HUES64 (cell line): ENCODE measurements around the gene UPK1B.
"Not testable (repeated sequence)": the region's sequence is repeated elsewhere in the genome, so short reads cannot be mapped to it uniquely, and the experiment has no call there.

Source experiments
- H3K27ac ChIP-seq: 2 replicates; pipeline ENCODE4 v1.7.0; 2013; ENCODE audit warnings: low read depth, low read length, inconsistent platforms
- H3K27me3 ChIP-seq: 2 replicates; pipeline ENCODE4 v1.6.1; 2013; ENCODE audit warnings: mild to moderate bottlenecking, low read length; ENCODE audit not compliant: insufficient read depth
- H3K36me3 ChIP-seq: 2 replicates; pipeline ENCODE4 v1.6.1; 2013; ENCODE audit warnings: mild to moderate bottlenecking, low read length; ENCODE audit not compliant: insufficient read depth
- H3K4me1 ChIP-seq: 2 replicates; pipeline ENCODE4 v1.6.1; 2013; ENCODE audit warnings: mild to moderate bottlenecking, low read length, moderate library complexity; ENCODE audit not compliant: insufficient read depth
- H3K4me3 ChIP-seq: 2 replicates; pipeline ENCODE4 v1.5.1; 2013; ENCODE audit warnings: mild to moderate bottlenecking, low read length, moderate library complexity
- H3K9ac ChIP-seq: 2 replicates; pipeline ENCODE4 v1.6.1; 2013; ENCODE audit warnings: mild to moderate bottlenecking, low read depth, low read length
- H3K9me3 ChIP-seq: 2 replicates; pipeline ENCODE4 v1.6.1; 2013; ENCODE audit warnings: low read depth, low read length; ENCODE audit not compliant: insufficient read depth
- WGBS: fragments of 150-250, 120-280 bp; methylation state at CpG from one replicate; pipeline ENCODE4 v1.1.7; 2013; ENCODE audit warnings: missing lambda C conversion rate; 5-methylcytosine and 5-hydroxymethylcytosine counted together

The UPK1B gene

DNA sequence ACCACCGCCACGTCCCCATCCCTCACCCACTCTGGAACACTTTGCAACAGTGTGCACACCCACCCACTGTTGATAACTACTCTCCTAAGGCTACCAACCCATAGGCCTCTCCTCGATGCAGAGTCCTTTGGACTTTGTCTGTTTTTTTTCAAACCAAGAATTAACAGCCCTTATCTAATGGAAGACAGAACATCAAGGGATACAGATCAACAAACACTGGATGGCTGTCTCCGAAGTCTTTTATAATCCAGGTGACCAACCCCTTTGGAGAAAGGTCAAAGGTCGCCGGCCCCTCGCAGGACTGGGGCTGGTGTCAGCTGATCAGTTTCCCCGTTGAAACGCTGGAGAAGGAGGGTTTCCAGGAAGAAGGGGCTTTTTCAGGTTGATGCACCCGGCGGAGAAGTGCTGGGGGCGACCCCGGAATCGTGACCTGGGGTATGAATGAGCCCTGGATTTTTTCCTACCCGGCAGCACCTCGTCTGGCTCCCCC lies 66.7 kb downstream of the UPK1B start:
- Histone ChIP-seq H3K4me1 (peaks cover 7% of the 10 kb centered on the region), H3K36me3 (peaks cover 20% of the 10 kb centered on the region), H3K27ac (peak overlapping the region; percentile 75), H3K27me3 (no peaks in the 10 kb centered on the region), H3K9me3 (no peaks in the 10 kb centered on the region), H3K4me3 (peak overlapping the region; percentile 81), H3K9ac (peak overlapping the region; percentile 79)
- WGBS: 9% methylated on average over 16 of the region's 16 CpGs

DNA sequence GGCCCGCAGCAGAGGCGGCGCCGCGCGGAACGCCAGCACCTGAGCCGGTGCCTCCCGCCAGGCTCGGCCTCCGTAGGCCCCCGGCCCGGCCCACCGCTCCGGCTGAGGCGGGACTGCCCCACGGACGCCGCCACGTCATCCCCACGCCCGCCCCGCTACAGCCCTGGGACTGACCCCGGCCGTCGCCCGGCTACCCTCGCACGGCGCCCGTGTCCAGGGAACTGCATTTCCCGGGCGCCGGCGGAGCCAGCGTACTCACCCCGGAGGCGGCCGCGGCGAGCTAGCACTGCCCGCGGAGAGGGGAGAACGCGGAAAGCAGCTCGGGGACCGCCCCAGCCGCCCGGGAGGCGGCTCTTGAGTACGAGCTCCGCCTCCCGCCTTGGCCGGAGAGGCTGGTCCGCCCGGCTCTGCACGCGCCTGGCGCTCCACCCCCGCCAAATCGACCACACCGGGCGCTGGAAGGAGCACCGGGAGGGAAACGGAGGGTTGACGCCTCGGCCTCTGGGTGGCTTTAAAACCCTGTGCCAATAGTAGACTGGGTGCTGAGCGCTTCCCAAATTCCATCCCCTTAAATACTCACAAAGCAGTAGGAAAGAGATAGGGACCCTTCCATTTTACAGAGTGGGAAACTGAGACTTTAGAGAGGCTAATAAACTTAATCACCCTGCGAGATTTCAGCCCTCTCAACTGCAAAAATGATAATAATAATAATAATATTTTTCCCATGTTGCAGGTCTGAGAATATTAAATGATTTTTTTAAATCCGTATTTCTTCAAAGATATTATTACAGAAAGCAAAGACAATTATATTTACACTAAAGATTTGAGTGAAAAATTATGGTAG lies 67.4 kb downstream of the UPK1B start, which contains the start of gene B4GALT4:
B4GALT4 (minus strand) TSS at position 288 of the 844 bp plus-strand sequence. CDS start 10,779 bp downstream, outside the sequence.
- Histone ChIP-seq H3K27ac (peak within 1 kb of the TSS; percentile 75), H3K9ac (peak within 1 kb of the TSS; percentile 79), H3K36me3 (peaks cover 14% of the 10 kb centered on the region), H3K4me3 (peak within 1 kb of the TSS; percentile 81), H3K27me3 (no peaks in the 10 kb centered on the region), H3K4me1 (peaks cover 7% of the 10 kb centered on the region), H3K9me3 (no peaks in the 10 kb centered on the region)
- under 1% methylated on average over 68 of the region's 70 CpGs for WGBS

DNA sequence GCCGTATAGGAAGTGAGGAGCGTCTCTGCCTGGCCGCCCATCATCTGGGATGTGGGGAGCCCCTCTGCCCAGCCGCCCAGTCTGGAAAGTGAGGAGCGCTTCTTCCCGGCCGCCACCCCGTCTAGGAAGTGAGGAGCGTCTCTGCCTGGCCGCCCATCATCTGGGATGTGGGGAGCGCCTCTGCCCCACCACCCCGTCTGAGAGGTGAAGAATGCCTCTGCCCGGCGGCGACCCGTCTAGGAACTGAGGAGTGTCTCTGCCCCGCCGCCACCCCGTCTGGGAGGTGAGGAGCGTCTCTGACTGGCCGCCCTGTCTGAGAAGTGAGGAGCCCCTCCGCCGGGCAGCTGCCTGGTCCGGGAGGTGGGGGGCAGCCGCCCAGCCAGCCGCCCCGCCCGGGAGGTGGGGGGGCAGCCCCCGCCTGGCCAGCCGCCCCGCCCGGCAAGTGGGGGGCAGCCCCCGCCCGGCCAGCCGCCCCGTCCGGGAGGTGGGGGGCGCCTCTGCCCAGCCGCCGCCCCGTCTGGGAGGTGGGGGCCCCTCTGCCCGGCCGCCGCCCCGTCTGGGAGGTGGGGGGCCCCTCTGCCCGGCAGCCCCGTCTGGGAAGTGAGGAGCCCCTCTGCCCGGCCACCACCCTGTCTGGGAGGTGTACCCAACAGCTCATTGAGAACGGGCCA lies 69.1 kb downstream of the UPK1B start:
- not testable (repeated sequence) for H3K9me3 ChIP-seq, H3K27ac ChIP-seq, H3K27me3 ChIP-seq, H3K9ac ChIP-seq, H3K4me3 ChIP-seq, H3K4me1 ChIP-seq, H3K36me3 ChIP-seq
- WGBS: 97% methylated on average over 45 of the region's 49 CpGs

DNA sequence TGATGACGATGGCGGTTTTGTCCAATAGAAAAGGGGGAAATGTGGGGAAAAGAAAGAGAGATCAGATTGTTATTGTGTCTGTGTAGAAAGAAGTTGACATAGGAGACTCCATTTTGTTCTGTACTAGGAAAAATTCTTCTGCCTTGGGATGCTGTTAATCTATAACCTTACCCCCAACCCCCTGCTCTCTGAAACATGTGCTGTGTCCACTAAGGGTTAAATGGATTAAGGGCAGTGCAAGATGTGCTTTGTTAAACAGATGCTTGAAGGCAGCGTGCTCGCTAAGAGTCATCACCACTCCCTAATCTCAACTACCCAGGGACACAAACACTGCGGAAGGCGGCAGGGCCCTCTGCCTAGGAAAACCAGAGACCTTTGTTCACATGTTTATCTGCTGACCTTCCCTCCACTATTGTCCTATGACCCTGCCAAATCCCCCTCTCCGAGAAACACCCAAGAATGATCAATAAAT lies 69.7 kb downstream of the UPK1B start:
- not testable (repeated sequence) for H3K27me3 ChIP-seq, H3K4me3 ChIP-seq
- 100% methylated on average over 2 of the region's 7 CpGs for WGBS

DNA sequence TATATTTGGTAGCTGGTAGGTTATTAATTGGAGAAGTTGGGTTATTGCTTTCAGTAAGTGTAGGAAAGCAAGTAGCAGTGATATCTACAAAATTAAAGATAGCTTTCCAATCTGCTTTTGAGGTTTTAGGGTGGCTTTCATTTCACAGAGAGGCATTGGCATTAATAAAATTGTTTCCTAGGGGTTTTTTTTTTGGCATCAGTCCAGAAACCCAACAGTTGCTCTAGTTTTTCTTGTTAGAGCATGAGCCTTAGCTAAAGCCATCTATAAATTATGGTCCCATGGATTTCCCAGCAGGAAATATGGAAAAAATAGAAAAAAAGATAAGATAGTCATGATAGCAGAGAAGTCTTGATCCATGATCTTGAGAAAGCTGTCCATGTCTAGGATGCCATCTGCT lies 70.3 kb downstream of the UPK1B start:
- H3K4me3 ChIP-seq: no peak overlapping the region
- H3K9ac ChIP-seq: no peak overlapping the region
- no peaks in the 10 kb centered on the region for H3K27me3 ChIP-seq
- H3K9me3 ChIP-seq: peaks cover 11% of the 10 kb centered on the region; the same call in 1 of the 2 replicates
- no peaks in the 10 kb centered on the region for H3K36me3 ChIP-seq
- no peak overlapping the region for H3K27ac ChIP-seq
- H3K4me1 ChIP-seq: peaks cover 7% of the 10 kb centered on the region

More for the DNA sequence above, 69.7 kb downstream of the UPK1B start:
- not testable (repeated sequence) for H3K9me3 ChIP-seq, H3K4me1 ChIP-seq, H3K27ac ChIP-seq, H3K36me3 ChIP-seq, H3K9ac ChIP-seq

DNA sequence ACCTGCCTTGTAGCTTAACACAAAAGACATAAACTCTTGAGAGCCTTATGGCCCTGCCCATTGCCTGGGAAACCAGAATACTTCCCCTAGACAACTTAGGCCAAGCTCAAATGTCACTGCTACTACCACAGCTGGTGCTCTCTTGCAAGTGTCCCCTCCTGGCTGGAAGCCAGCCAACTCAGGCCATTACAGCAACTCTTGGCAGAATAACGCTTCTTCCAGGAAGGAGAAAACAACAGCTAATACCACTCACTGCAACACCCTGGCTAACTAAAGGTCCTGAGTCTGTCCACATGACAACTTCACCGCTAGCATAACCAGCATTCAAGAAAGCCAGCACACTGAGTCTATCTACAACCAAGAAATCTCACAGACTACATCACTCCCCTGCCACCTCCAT lies 72.4 kb downstream of the UPK1B start:
- Histone ChIP-seq H3K9ac (no peak overlapping the region), H3K4me3 (no peak overlapping the region), H3K36me3 (no peaks in the 10 kb centered on the region), H3K27me3 (no peaks in the 10 kb centered on the region), H3K27ac (no peak overlapping the region), H3K9me3 (peaks cover 16% of the 10 kb centered on the region; the same call in 1 of the 2 replicates), H3K4me1 (no peaks in the 10 kb centered on the region; the same call in 1 of the 2 replicates)
- 96% methylated on average over 2 of the region's 2 CpGs for WGBS
